Hepatocyte (in vitro differentiated cells): Measurements from ENCODE around the gene C19orf25.

Experiments used
- EZH2 ChIP-seq: fragments of 200-600 bp; sonication (generic); IDR thresholded peaks from 2 replicates; pipeline ENCODE4 v1.6.1; 2016; ENCODE audit warnings: antibody characterized with exemption, mild to moderate bottlenecking, borderline replicate concordance
- EZH2phosphoT487 ChIP-seq: fragments of 200-600 bp; sonication (generic); IDR thresholded peaks from one replicate; pipeline ENCODE4 v1.6.1; 2018; ENCODE audit warnings: antibody characterized with exemption, mild to moderate bottlenecking, low read depth, moderate library complexity; ENCODE audit not compliant: unreplicated experiment, severe bottlenecking
- TF ChIP-seq, protein P1 (sequence below): fragments of 200-600 bp; sonication (generic); IDR thresholded peaks from 2 replicates; pipeline ENCODE4 v1.5.1; 2016; ENCODE audit warnings: antibody characterized with exemption, mild to moderate bottlenecking; ENCODE audit not compliant: poor library complexity

DNA sequence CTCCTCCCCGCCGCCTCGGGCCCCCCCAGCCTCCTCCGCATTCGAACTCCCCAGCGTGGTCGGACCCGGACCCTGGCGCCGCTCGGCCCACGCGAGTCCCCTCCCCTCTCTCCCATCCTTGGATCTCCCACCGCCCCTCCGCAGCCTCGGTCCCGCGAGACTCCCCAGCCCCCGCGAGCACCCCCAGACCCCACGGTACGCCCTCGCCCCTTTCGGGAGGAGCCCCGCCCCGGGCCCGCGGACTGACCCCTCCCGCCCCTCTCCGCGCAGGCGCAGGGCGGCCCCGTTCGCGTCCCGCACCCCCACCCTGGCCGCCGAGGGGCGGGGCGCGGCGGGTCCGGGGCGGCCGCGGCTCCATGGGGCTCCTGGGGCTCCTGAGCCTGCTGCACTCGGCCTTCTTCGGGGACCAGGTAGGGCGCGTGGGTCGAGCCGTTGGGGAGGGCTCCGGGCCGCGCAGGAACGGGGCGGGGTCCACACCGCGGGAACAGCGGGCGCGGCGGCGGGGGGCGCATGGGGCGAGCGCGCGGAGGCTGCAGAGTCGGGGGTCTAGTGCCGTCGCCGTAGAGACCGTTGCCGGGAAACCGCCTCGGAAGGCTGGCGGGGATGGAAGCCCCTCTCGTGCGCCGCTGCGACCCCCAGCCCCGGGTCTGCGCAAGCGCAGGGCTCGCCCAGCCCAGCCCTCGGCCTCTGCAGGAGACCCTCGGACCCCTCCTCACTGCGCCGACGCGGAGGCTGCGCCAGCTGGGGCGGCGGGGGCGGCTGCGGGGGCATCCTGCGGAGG lies 32.9 kb downstream of the C19orf25 start:
- TF ChIP-seq, protein P1, sequence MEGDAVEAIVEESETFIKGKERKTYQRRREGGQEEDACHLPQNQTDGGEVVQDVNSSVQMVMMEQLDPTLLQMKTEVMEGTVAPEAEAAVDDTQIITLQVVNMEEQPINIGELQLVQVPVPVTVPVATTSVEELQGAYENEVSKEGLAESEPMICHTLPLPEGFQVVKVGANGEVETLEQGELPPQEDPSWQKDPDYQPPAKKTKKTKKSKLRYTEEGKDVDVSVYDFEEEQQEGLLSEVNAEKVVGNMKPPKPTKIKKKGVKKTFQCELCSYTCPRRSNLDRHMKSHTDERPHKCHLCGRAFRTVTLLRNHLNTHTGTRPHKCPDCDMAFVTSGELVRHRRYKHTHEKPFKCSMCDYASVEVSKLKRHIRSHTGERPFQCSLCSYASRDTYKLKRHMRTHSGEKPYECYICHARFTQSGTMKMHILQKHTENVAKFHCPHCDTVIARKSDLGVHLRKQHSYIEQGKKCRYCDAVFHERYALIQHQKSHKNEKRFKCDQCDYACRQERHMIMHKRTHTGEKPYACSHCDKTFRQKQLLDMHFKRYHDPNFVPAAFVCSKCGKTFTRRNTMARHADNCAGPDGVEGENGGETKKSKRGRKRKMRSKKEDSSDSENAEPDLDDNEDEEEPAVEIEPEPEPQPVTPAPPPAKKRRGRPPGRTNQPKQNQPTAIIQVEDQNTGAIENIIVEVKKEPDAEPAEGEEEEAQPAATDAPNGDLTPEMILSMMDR: no peak
- TF ChIP-seq EZH2: no peak
- no peak for TF ChIP-seq EZH2phosphoT487
